Stomach (tissue), 4 donors: ENCODE results near the gene PRSS21.

Source experiments
- EP300 ChIP-seq: sonication (generic); formaldehyde crosslinking; IDR thresholded peaks from one replicate; pipeline ENCODE4 v1.6.1; 2017; ENCODE audit warnings: antibody characterized with exemption
- POLR2A ChIP-seq, 4 donors: fragments of 450-650 bp; IDR thresholded peaks; one replicate each; pipeline ENCODE4 v1.6.1; 2016; ENCODE audit warnings: antibody characterized with exemption in 4 of 4, control low read depth in 2 of 4, mild to moderate bottlenecking in 1 of 4, moderate library complexity in 1 of 4
- POLR2AphosphoS5 ChIP-seq, 3 donors: sonication (generic); formaldehyde crosslinking; IDR thresholded peaks; one replicate each; pipeline ENCODE4 v1.6.1; 2016; ENCODE audit warnings: antibody characterized with exemption in 3 of 3
- TF ChIP-seq, protein P1 (sequence below), 7 experiments: fragments of 450-650 bp in 4 of 7; fragments of 200-600 bp in 3 of 7; sonication (generic) in 3 of 7; IDR thresholded peaks; one replicate each; pipeline ENCODE4 v1.5.1; 2016 to 2019; ENCODE audit warnings: antibody characterized with exemption in 7 of 7, control low read depth in 2 of 7, mild to moderate bottlenecking in 1 of 7

GRCh38 chr16:2798723-2799204, 18.3 kb upstream of the PRSS21 start:
- no peak for TF ChIP-seq EP300
- TF ChIP-seq, protein P1, sequence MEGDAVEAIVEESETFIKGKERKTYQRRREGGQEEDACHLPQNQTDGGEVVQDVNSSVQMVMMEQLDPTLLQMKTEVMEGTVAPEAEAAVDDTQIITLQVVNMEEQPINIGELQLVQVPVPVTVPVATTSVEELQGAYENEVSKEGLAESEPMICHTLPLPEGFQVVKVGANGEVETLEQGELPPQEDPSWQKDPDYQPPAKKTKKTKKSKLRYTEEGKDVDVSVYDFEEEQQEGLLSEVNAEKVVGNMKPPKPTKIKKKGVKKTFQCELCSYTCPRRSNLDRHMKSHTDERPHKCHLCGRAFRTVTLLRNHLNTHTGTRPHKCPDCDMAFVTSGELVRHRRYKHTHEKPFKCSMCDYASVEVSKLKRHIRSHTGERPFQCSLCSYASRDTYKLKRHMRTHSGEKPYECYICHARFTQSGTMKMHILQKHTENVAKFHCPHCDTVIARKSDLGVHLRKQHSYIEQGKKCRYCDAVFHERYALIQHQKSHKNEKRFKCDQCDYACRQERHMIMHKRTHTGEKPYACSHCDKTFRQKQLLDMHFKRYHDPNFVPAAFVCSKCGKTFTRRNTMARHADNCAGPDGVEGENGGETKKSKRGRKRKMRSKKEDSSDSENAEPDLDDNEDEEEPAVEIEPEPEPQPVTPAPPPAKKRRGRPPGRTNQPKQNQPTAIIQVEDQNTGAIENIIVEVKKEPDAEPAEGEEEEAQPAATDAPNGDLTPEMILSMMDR (IDR thresholded peaks at IDR 0.05) = no peak
- TF ChIP-seq POLR2A (IDR thresholded peaks at IDR 0.05) = no peak
- no peak for TF ChIP-seq POLR2AphosphoS5 (IDR thresholded peaks at IDR 0.05)
